GM23248 (cell line): ENCODE data around the gene PNKP.

Source experiments
- EZH2 ChIP-seq: fragments of 200-600 bp; sonication (generic); IDR thresholded peaks from 2 replicates; pipeline ENCODE4 v1.6.1; 2018; ENCODE audit warnings: antibody characterized with exemption, mild to moderate bottlenecking; ENCODE audit not compliant: insufficient read depth, poor library complexity, severe bottlenecking
- EZH2phosphoT487 ChIP-seq: fragments of 200-600 bp; sonication (generic); IDR thresholded peaks from 2 replicates; pipeline ENCODE4 v1.6.1; 2018; ENCODE audit warnings: antibody characterized with exemption, moderate library complexity, mild to moderate bottlenecking, low read depth; ENCODE audit not compliant: insufficient read depth

- no peak for TF ChIP-seq EZH2
- no peak for TF ChIP-seq EZH2phosphoT487
Observed at GRCh38 chr19:49835562-49835961, 31.8 kb downstream of the PNKP start.
